Airway epithelial cell (primary cell): ENCODE results near the gene GPR89A. TPM values are rescaled to one million over a fixed set of nuclear protein-coding genes. Genes with fewer than 3 reads are reported as not detected.

ENCODE experiments used
- total RNA-seq: library from RNA; depleted of rRNA; stranded (reverse); fragments of >200 nt; gene quantifications from 2 replicates; pipeline ENCODE4 v1.2.3, GENCODE V29; 2015

GPR89A gene
- total RNA-seq = 15.9 and 27.6 TPM in 2 replicates

GRCh38 chr1:145607833-145608733 lies at the start of gene GPR89A:
Gene GPR89A, plus strand, starts transcription at chr1:145607988. Its CDS starts 146 bp downstream, at chr1:145608134.

GRCh38 chr1:145707183-145707867 lies 99.5 kb downstream of the GPR89A start, which contains the start of gene PDZK1:
Gene PDZK1, minus strand, starts transcription at chr1:145707368. Its CDS starts 19,347 bp downstream, at chr1:145688021.

DNA sequence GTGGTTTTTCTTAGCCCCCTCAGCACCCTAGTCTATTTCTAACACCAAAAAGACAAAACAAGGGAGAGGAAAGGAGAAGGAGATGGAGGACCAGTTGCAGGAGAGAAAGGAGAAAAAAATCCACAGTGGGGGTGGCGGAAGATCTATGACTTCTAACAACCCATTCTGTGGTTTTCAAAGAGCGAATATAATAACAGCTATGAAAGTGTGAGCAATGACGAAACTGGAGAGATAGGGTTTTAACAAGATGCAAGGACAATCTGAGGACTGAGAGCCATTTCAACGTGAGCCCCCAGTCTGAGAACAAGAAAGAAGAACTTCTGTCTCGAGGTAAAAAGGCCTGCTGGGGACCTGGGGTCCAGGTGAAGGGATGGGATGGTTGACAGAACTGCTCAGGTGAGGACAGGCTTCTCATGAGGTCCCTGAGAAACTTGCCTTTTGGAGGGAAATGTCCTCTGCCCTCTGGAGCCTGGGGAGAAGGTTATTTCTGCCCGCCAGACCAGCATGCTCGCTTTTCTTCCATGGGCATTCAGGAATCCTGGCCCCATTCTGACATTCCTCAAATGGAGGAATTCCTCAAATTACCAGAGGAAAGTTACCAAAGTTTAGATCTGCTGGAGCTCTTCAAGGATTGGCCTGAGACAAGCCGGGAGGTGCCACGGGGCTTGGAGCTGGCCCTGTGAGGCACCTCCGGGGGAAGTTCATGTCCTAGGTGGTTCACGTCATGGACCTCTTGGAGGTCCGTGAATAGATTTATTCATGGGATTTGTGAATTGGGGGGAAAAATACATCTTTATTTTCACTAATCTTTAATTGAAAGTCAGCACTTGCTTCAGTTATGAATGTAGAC lies 111.7 kb downstream of the GPR89A start, which contains the start of gene CD160:
Gene CD160 (plus strand): TSS at position 270 of the 850 bp plus-strand sequence. CDS start 8,829 bp downstream, outside the sequence.

Other genes with a start within 250 kb of the GPR89A start
- gene NBPF20, start 182.4 kb upstream of the GPR89A start, total RNA-seq = 1.3 and 2.1 TPM in 2 replicates
- gene PDZK1, start 99.4 kb downstream of the GPR89A start, total RNA-seq = 0.42 and 0.56 TPM in 2 replicates
- not detected in 2 replicates for gene CD160, start 111.5 kb downstream of the GPR89A start, total RNA-seq
- 4.0 and 5.9 TPM in 2 replicates for gene RNF115, start 216.1 kb downstream of the GPR89A start, total RNA-seq
- gene POLR3C, start 216.2 kb downstream of the GPR89A start, total RNA-seq = 21.5 and 26.1 TPM in 2 replicates
- 2.5 and 5.1 TPM in 2 replicates for gene NUDT17, start 237.6 kb downstream of the GPR89A start, total RNA-seq